Islet of Langerhans (tissue), 1 donor: Measurements from ENCODE around the gene PRKAG2.

Experiments
- FAIRE-seq: peaks from one replicate; lab custom pipeline; 2011; peaks lifted over from hg19 to GRCh38; lab: Jason Lieb, UNC

PRKAG2 gene

GRCh38 chr7:151675196-151675920 lies 201.6 kb downstream of the PRKAG2 start:
- no peak for FAIRE-seq

- no peak for FAIRE-seq
These were observed 202.6 kb downstream of the PRKAG2 start for GRCh38 chr7:151674161-151674920.

- no peak for FAIRE-seq
These were observed 203.7 kb downstream of the PRKAG2 start for GRCh38 chr7:151673216-151673615.

- no peak for FAIRE-seq
These were observed 204.2 kb downstream of the PRKAG2 start for GRCh38 chr7:151672716-151673115.

GRCh38 chr7:151671514-151671913 lies 205.4 kb downstream of the PRKAG2 start:
- no peak for FAIRE-seq

- no peak for FAIRE-seq
These were observed 207.2 kb downstream of the PRKAG2 start for GRCh38 chr7:151669762-151670161.

GRCh38 chr7:151666886-151667285 lies 210.0 kb downstream of the PRKAG2 start:
- FAIRE-seq, result no peak

GRCh38 chr7:151665368-151665767 lies 211.5 kb downstream of the PRKAG2 start:
- no peak for FAIRE-seq

GRCh38 chr7:151664268-151664667 lies 212.6 kb downstream of the PRKAG2 start:
- no peak for FAIRE-seq

GRCh38 chr7:151663382-151664100 lies 213.4 kb downstream of the PRKAG2 start:
- FAIRE-seq, result no peak

- FAIRE-seq, result no peak
These were observed 214.6 kb downstream of the PRKAG2 start for GRCh38 chr7:151662251-151662826.

- no peak for FAIRE-seq
These were observed 215.3 kb downstream of the PRKAG2 start for GRCh38 chr7:151661587-151661986.

- no peak for FAIRE-seq
These were observed 216.8 kb downstream of the PRKAG2 start for GRCh38 chr7:151660141-151660540.

GRCh38 chr7:151659219-151659618 lies 217.7 kb downstream of the PRKAG2 start:
- no peak for FAIRE-seq

GRCh38 chr7:151658778-151659177 lies 218.1 kb downstream of the PRKAG2 start:
- FAIRE-seq, result no peak

GRCh38 chr7:151657173-151657572 lies 219.7 kb downstream of the PRKAG2 start:
- FAIRE-seq, result no peak

GRCh38 chr7:151655555-151655954 lies 221.4 kb downstream of the PRKAG2 start:
- no peak for FAIRE-seq

GRCh38 chr7:151652111-151652510 lies 224.8 kb downstream of the PRKAG2 start:
- no peak for FAIRE-seq

GRCh38 chr7:151650161-151650560 lies 226.8 kb downstream of the PRKAG2 start:
- FAIRE-seq, result no peak

GRCh38 chr7:151648429-151648828 lies 228.5 kb downstream of the PRKAG2 start:
- FAIRE-seq, result no peak

- no peak for FAIRE-seq
These were observed 229.0 kb downstream of the PRKAG2 start for GRCh38 chr7:151647874-151648273.

GRCh38 chr7:151647006-151647405 lies 229.9 kb downstream of the PRKAG2 start:
- FAIRE-seq, result no peak

- no peak for FAIRE-seq
These were observed 231.6 kb downstream of the PRKAG2 start for GRCh38 chr7:151645311-151645710.
